HCT116 (cell line): ENCODE results near the gene ZNF541. TPM values are rescaled to one million over a fixed set of nuclear protein-coding genes. Genes with fewer than 3 reads are reported as not detected.
A peak's percentile ranks its signal among the peaks of the same experiment; 100 is the strongest.

Experiments
- ATAC-seq: fragments of 200-7000 bp; cut with Tn5 transposase; 2 replicates; pipeline ENCODE4 v1.9.1; 2020; ENCODE audit warnings: mild to moderate bottlenecking, moderate library complexity
- BruUV-seq: library from RNA; stranded (reverse); fragments of 400-500 nt; replicated peaks from 2 replicates; lab custom pipeline; 2021; lab: Mats Ljungman, UMichigan
- CTCF ChIA-PET: fragments of 300-600 bp; sonication (Branson Sonifier 250); formaldehyde crosslinking; loops from one replicate; lab custom pipeline; 2021; ENCODE audit warnings: antibody characterized with exemption; lab: Charles Lee
- POLR2A ChIA-PET: fragments of 300-600, 350-600 bp; sonication (Branson Sonifier 250); formaldehyde crosslinking; loops from one replicate; lab custom pipeline; 2021; ENCODE audit warnings: antibody characterized with exemption; lab: Charles Lee
- RAD21 ChIA-PET, 2 experiments: fragments of 300-600 bp; sonication (Branson Sonifier 250); formaldehyde crosslinking; loops; one replicate each; lab custom pipeline; 2023; ENCODE audit warnings: low total read pairs in 2 of 2; ENCODE audit not compliant: uncharacterized antibody in 2 of 2, unreplicated experiment in 2 of 2, low non-redundant PET in 1 of 2; lab: Charles Lee
- DNase-seq: peaks from one replicate; pipeline ENCODE4 v3.0.0-alpha.2; 2010; ENCODE audit warnings: low read depth, low spot score
- H2AFZ ChIP-seq: fragments of 200-600 bp; shearing (Covaris generic), sonication (generic); 2 replicates; pipeline ENCODE4 v1.6.1; 2017; ENCODE audit warnings: low read depth, mixed run types, mixed read lengths, antibody characterized with exemption, low read length; ENCODE audit not compliant: poor library complexity, severe bottlenecking
- H3K27ac ChIP-seq: 2 replicates; pipeline ENCODE4 v1.5.1; 2012; ENCODE audit warnings: low read depth, low read length
- H3K27me3 ChIP-seq: fragments of 200-600 bp; sonication (generic); 2 replicates; pipeline ENCODE4 v1.6.1; 2016; ENCODE audit warnings: mixed run types, low read length, mixed read lengths; ENCODE audit not compliant: insufficient read depth
- H3K36me3 ChIP-seq, 2 experiments: fragments of 200-500 bp in 1 of 2; fragments of 200-600 bp in 1 of 2; sonication (Bioruptor generic) in 1 of 2; sonication (generic) in 1 of 2; 2 replicates each; pipeline versions ENCODE4 v1.5.1 to v1.6.1; 2014 to 2016; ENCODE audit warnings: low read length in 2 of 2, inconsistent platforms in 1 of 2, mixed read lengths in 1 of 2, mixed run types in 1 of 2; ENCODE audit not compliant: insufficient read depth in 2 of 2, control insufficient read depth in 1 of 2
- H3K4me1 ChIP-seq, 2 experiments: fragments of 200-600 bp in 1 of 2; sonication (generic) in 1 of 2; 2 replicates each; pipeline versions ENCODE4 v1.5.1 to v1.6.1; 2012 to 2017; ENCODE audit warnings: low read length in 2 of 2, inconsistent platforms in 1 of 2, mild to moderate bottlenecking in 1 of 2, mixed read lengths in 1 of 2, mixed run types in 1 of 2, moderate library complexity in 1 of 2; ENCODE audit not compliant: insufficient read depth in 2 of 2, control insufficient read depth in 1 of 2
- H3K4me2 ChIP-seq: fragments of 200-600 bp; sonication (generic); 2 replicates; pipeline ENCODE4 v1.6.1; 2017; ENCODE audit warnings: mixed run types, low read length, mixed read lengths
- H3K4me3 ChIP-seq, 2 experiments: fragments of 200-600 bp in 1 of 2; sonication (generic) in 1 of 2; replicated peaks in 1 of 2; 2 replicates each; pipeline ENCODE4 v1.5.1; 2011 to 2016; ENCODE audit warnings: low read length in 2 of 2, control low read depth in 1 of 2, low read depth in 1 of 2, mild to moderate bottlenecking in 1 of 2, mixed read lengths in 1 of 2, mixed run types in 1 of 2
- H3K79me2 ChIP-seq: fragments of 200-600 bp; sonication (generic); 2 replicates; pipeline ENCODE4 v1.6.1; 2017; ENCODE audit warnings: mild to moderate bottlenecking, mixed run types, low read length, moderate library complexity, mixed read lengths; ENCODE audit not compliant: insufficient read depth
- H3K9ac ChIP-seq: fragments of 200-600 bp; sonication (generic); 2 replicates; pipeline ENCODE4 v1.6.1; 2016; ENCODE audit warnings: low read length, mixed read lengths
- H3K9me2 ChIP-seq: fragments of 200-600 bp; sonication (generic), shearing (Covaris generic); 2 replicates; pipeline ENCODE4 v1.6.1; 2017; ENCODE audit warnings: mixed run types, mild to moderate bottlenecking, moderate library complexity; ENCODE audit not compliant: insufficient read depth
- H3K9me3 ChIP-seq, 2 experiments: fragments of 200-500 bp in 1 of 2; fragments of 200-600 bp in 1 of 2; sonication (Bioruptor generic) in 1 of 2; sonication (generic) in 1 of 2; 2 replicates each; pipeline ENCODE4 v1.6.1; 2014 to 2017; ENCODE audit warnings: low read length in 2 of 2, mixed read lengths in 2 of 2, inconsistent platforms in 1 of 2, low read depth in 1 of 2, mild to moderate bottlenecking in 1 of 2, mixed run types in 1 of 2, moderate library complexity in 1 of 2; ENCODE audit not compliant: control insufficient read depth in 1 of 2, insufficient read depth in 1 of 2
- H4K20me1 ChIP-seq: fragments of 200-600 bp; sonication (generic), shearing (Covaris generic); 2 replicates; pipeline ENCODE4 v1.6.1; 2017; ENCODE audit warnings: mixed run types, mild to moderate bottlenecking, moderate library complexity; ENCODE audit not compliant: insufficient read depth
- ELF1 ChIP-seq: IDR thresholded peaks from 2 replicates; pipeline ENCODE4 v1.6.1; 2012; ENCODE audit warnings: low read depth, borderline replicate concordance
- FOSL1 ChIP-seq: IDR thresholded peaks from 2 replicates; pipeline ENCODE4 v1.6.1; 2012; ENCODE audit warnings: low read depth
- JUND ChIP-seq: IDR thresholded peaks from 2 replicates; pipeline ENCODE4 v1.6.1; 2012
- POLR2A ChIP-seq: IDR thresholded peaks from 2 replicates; pipeline ENCODE4 v1.7.0; 2011; ENCODE audit warnings: borderline replicate concordance; ENCODE audit not compliant: insufficient read depth, insufficient read length; ENCODE audit errors: extremely low read depth
- RAD21 ChIP-seq: IDR thresholded peaks from 2 replicates; pipeline ENCODE4 v1.6.1; 2012; ENCODE audit warnings: low read depth, mild to moderate bottlenecking
- SP1 ChIP-seq: IDR thresholded peaks from 2 replicates; pipeline ENCODE4 v1.6.1; 2012; ENCODE audit warnings: low read depth
- SRF ChIP-seq: IDR thresholded peaks from 2 replicates; pipeline ENCODE4 v1.6.1; 2012; ENCODE audit warnings: low read depth
- TCF7L2 ChIP-seq: IDR thresholded peaks from 2 replicates; pipeline ENCODE4 v1.7.0; 2011; ENCODE audit warnings: borderline replicate concordance, inconsistent platforms; ENCODE audit not compliant: insufficient read depth, insufficient read length; ENCODE audit errors: extremely low read depth
- YY1 ChIP-seq: IDR thresholded peaks from 2 replicates; pipeline ENCODE4 v1.6.1; 2011; ENCODE audit warnings: low read length, low read depth, moderate library complexity, mild to moderate bottlenecking; ENCODE audit not compliant: insufficient replicate concordance; ENCODE audit errors: extremely low read depth
- ZFX ChIP-seq: fragments of 450-650 bp; IDR thresholded peaks from 2 replicates; pipeline ENCODE4 v1.6.1; 2017
- intact Hi-C: fragments of 100-400 bp; cut with micrococcal nuclease; formaldehyde crosslinking; loops from 2 replicates; pipeline ENCODE4 v1.10.0; 2022
- total RNA-seq: library from RNA; stranded (reverse); gene quantifications from one replicate; pipeline ENCODE4 v1.2.1, GENCODE V29; 2021; ENCODE audit not compliant: unreplicated experiment
- TF ChIP-seq, protein P1 (sequence below): IDR thresholded peaks from 2 replicates; pipeline ENCODE4 v1.6.1; 2012
- TF ChIP-seq, protein P2 (sequence below): IDR thresholded peaks from 2 replicates; pipeline ENCODE4 v1.6.1; 2012
- TF ChIP-seq, protein P3 (sequence below), 3 experiments: fragments of 200-600 bp in 1 of 3; sonication (generic) in 1 of 3; IDR thresholded peaks in 2 of 3; conservative IDR thresholded peaks in 1 of 3; 2 replicates each; pipeline ENCODE4 v1.5.1; 2012 to 2017; ENCODE audit warnings: low read depth in 2 of 3, low read length in 2 of 3, antibody characterized with exemption in 1 of 3, borderline replicate concordance in 1 of 3, control low read depth in 1 of 3, mild to moderate bottlenecking in 1 of 3, mixed read lengths in 1 of 3, mixed run types in 1 of 3, moderate library complexity in 1 of 3; ENCODE audit not compliant: insufficient read depth in 1 of 3
- TF ChIP-seq, protein P4 (sequence below): IDR thresholded peaks from 2 replicates; pipeline ENCODE4 v1.6.1; 2011; ENCODE audit warnings: mild to moderate bottlenecking, low read length, moderate library complexity; ENCODE audit not compliant: insufficient replicate concordance; ENCODE audit errors: extremely low read depth
- TF ChIP-seq, protein P5 (sequence below): IDR thresholded peaks from 2 replicates; pipeline ENCODE4 v1.6.1; 2012; ENCODE audit warnings: low read depth

The ZNF541 gene
- total RNA-seq, 1 experiment from 2014 or later, result not detected

DNA sequence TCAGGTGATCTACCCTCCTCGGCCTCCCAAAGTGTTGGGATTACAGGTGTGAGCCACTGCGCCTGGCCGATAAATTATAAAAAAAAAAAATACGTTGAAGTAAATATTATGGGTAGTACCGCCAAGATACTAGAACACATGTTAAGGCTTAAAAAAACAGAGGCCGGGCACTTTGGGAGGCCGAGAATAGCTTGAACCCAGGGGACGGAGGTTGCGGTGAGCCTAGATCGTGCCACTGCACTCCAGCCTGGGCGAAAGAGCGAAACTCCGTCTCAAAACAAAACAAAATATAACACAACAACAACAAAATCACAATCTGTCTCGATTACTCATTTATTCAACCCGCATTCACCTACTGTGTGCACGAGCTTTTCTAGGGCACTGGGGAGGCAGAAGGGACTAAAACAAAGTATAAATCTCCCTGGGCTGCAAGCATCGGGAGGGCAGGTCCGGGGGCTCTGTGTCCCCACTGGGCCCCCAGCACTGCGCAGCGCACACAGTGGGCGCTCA, 34.7 kb upstream of the ZNF541 start:
- Histone ChIP-seq H3K9me2 (no peaks in the 10 kb centered on the region), H3K4me3 (peak overlapping the region; percentile 84 to 99), H3K9me3 (no peaks in the 10 kb centered on the region), H3K27ac (peak overlapping the region; percentile 91), H3K9ac (peak overlapping the region; percentile 96), H3K4me1 (peaks cover 10 to 20% of the 10 kb centered on the region in 2 experiments), H3K4me2 (peak overlapping the region; percentile 95), H4K20me1 (no peaks in the 10 kb centered on the region), H3K79me2 (peaks cover 32% of the 10 kb centered on the region), H3K36me3 (no peaks in the 10 kb centered on the region), H3K27me3 (no peaks in the 10 kb centered on the region), H2AFZ (no peak overlapping the region)
- RAD21 ChIA-PET, result no interaction called here
- CTCF ChIA-PET, result interaction anchor here (1.6 to 1.9 kb wide), 2 partner anchors 92 to 171 kb away, joined by 3 to 5 read pairs; partner anchors contain the start of gene NAPA
- BruUV-seq, result no TSS peak
- TF ChIP-seq, protein P1, sequence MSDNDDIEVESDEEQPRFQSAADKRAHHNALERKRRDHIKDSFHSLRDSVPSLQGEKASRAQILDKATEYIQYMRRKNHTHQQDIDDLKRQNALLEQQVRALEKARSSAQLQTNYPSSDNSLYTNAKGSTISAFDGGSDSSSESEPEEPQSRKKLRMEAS, result no peak
- TF ChIP-seq YY1 (no peak), FOSL1 (no peak), SP1 (no peak), JUND (no peak), TCF7L2 (no peak), ZFX (no peak), ELF1 (no peak), POLR2A (no peak), SRF (no peak), RAD21 (no peak)
- TF ChIP-seq, protein P2, sequence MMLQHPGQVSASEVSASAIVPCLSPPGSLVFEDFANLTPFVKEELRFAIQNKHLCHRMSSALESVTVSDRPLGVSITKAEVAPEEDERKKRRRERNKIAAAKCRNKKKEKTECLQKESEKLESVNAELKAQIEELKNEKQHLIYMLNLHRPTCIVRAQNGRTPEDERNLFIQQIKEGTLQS, result no peak
- TF ChIP-seq, protein P3, sequence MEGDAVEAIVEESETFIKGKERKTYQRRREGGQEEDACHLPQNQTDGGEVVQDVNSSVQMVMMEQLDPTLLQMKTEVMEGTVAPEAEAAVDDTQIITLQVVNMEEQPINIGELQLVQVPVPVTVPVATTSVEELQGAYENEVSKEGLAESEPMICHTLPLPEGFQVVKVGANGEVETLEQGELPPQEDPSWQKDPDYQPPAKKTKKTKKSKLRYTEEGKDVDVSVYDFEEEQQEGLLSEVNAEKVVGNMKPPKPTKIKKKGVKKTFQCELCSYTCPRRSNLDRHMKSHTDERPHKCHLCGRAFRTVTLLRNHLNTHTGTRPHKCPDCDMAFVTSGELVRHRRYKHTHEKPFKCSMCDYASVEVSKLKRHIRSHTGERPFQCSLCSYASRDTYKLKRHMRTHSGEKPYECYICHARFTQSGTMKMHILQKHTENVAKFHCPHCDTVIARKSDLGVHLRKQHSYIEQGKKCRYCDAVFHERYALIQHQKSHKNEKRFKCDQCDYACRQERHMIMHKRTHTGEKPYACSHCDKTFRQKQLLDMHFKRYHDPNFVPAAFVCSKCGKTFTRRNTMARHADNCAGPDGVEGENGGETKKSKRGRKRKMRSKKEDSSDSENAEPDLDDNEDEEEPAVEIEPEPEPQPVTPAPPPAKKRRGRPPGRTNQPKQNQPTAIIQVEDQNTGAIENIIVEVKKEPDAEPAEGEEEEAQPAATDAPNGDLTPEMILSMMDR (IDR thresholded peaks at IDR 0.05 in 2 of 3, conservative IDR thresholded peaks at IDR 0.05 in 1 of 3; ENCODE audit: borderline replicate concordance in 1 of 3, insufficient read depth in 1 of 3, low read depth in 2 of 3, low read length in 2 of 3), result no peak
- TF ChIP-seq, protein P4, sequence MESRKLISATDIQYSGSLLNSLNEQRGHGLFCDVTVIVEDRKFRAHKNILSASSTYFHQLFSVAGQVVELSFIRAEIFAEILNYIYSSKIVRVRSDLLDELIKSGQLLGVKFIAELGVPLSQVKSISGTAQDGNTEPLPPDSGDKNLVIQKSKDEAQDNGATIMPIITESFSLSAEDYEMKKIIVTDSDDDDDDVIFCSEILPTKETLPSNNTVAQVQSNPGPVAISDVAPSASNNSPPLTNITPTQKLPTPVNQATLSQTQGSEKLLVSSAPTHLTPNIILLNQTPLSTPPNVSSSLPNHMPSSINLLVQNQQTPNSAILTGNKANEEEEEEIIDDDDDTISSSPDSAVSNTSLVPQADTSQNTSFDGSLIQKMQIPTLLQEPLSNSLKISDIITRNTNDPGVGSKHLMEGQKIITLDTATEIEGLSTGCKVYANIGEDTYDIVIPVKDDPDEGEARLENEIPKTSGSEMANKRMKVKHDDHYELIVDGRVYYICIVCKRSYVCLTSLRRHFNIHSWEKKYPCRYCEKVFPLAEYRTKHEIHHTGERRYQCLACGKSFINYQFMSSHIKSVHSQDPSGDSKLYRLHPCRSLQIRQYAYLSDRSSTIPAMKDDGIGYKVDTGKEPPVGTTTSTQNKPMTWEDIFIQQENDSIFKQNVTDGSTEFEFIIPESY, result no peak
- TF ChIP-seq, protein P5, sequence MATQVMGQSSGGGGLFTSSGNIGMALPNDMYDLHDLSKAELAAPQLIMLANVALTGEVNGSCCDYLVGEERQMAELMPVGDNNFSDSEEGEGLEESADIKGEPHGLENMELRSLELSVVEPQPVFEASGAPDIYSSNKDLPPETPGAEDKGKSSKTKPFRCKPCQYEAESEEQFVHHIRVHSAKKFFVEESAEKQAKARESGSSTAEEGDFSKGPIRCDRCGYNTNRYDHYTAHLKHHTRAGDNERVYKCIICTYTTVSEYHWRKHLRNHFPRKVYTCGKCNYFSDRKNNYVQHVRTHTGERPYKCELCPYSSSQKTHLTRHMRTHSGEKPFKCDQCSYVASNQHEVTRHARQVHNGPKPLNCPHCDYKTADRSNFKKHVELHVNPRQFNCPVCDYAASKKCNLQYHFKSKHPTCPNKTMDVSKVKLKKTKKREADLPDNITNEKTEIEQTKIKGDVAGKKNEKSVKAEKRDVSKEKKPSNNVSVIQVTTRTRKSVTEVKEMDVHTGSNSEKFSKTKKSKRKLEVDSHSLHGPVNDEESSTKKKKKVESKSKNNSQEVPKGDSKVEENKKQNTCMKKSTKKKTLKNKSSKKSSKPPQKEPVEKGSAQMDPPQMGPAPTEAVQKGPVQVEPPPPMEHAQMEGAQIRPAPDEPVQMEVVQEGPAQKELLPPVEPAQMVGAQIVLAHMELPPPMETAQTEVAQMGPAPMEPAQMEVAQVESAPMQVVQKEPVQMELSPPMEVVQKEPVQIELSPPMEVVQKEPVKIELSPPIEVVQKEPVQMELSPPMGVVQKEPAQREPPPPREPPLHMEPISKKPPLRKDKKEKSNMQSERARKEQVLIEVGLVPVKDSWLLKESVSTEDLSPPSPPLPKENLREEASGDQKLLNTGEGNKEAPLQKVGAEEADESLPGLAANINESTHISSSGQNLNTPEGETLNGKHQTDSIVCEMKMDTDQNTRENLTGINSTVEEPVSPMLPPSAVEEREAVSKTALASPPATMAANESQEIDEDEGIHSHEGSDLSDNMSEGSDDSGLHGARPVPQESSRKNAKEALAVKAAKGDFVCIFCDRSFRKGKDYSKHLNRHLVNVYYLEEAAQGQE, result no peak
- intact Hi-C loops, result loop anchor here (10.0 kb wide), 1 partner anchor 163 kb away; no protein-coding TSS in a partner anchor
- POLR2A ChIA-PET, result no interaction called here
- ATAC-seq (no peak), DNase-seq (no peak)
